ENCODE measurements around the gene IL12RB2. TPM values are rescaled to one million over a fixed set of nuclear protein-coding genes. Genes with fewer than 3 reads are reported as not detected.

Gene IL12RB2
- total RNA-seq, 1 experiment from 2014 or later = not detected

GRCh38 chr1:67316180-67316902 is 8.7 kb downstream of the IL12RB2 start:
- Histone ChIP-seq H3K4me1 (ENCODE audit: low read length) (no peaks in the 10 kb centered on the region), H3K27me3 (ENCODE audit: low read length) (no peaks in the 10 kb centered on the region), H3K4me3 (ENCODE audit: low read length) (no peak overlapping the region), H3K27ac (ENCODE audit: low read length) (no peak overlapping the region), H3K79me2 (ENCODE audit: low read length) (no peaks in the 10 kb centered on the region), H3K36me3 (ENCODE audit: insufficient read depth, low read length) (no peaks in the 10 kb centered on the region), H3K4me2 (ENCODE audit: low read depth, low read length, poor library complexity, severe bottlenecking) (no peak overlapping the region), H3K9me3 (ENCODE audit: low read length) (no peaks in the 10 kb centered on the region), H3K9me2 (replicated peaks; ENCODE audit: insufficient read depth, low read length) (no peaks in the 10 kb centered on the region), H3K9ac (ENCODE audit: low read length) (no peak overlapping the region), H4K20me1 (ENCODE audit: insufficient read depth, low read depth, low read length) (no peaks in the 10 kb centered on the region), H2AFZ (ENCODE audit: low read length) (no peak overlapping the region)
- DNase-seq = no peak

GRCh38 chr1:67316918-67317317 is 9.2 kb downstream of the IL12RB2 start:
- H3K27ac ChIP-seq (ENCODE audit: low read length) = no peak overlapping the region
- H3K4me2 ChIP-seq (ENCODE audit: low read depth, low read length, poor library complexity, severe bottlenecking) = no peak overlapping the region
- no peaks in the 10 kb centered on the region for H3K9me3 ChIP-seq (ENCODE audit: low read length)
- DNase-seq = no peak
- H3K79me2 ChIP-seq (ENCODE audit: low read length) = no peaks in the 10 kb centered on the region
- no peak overlapping the region for H2AFZ ChIP-seq (ENCODE audit: low read length)
- H3K27me3 ChIP-seq (ENCODE audit: low read length) = no peaks in the 10 kb centered on the region
- no peak overlapping the region for H3K9ac ChIP-seq (ENCODE audit: low read length)
- no peaks in the 10 kb centered on the region for H3K36me3 ChIP-seq (ENCODE audit: insufficient read depth, low read length)
- no peaks in the 10 kb centered on the region for H3K9me2 ChIP-seq (replicated peaks; ENCODE audit: insufficient read depth, low read length)
- no peaks in the 10 kb centered on the region for H4K20me1 ChIP-seq (ENCODE audit: insufficient read depth, low read depth, low read length)
- H3K4me1 ChIP-seq (ENCODE audit: low read length) = no peaks in the 10 kb centered on the region
- H3K4me3 ChIP-seq (ENCODE audit: low read length) = no peak overlapping the region

DNA sequence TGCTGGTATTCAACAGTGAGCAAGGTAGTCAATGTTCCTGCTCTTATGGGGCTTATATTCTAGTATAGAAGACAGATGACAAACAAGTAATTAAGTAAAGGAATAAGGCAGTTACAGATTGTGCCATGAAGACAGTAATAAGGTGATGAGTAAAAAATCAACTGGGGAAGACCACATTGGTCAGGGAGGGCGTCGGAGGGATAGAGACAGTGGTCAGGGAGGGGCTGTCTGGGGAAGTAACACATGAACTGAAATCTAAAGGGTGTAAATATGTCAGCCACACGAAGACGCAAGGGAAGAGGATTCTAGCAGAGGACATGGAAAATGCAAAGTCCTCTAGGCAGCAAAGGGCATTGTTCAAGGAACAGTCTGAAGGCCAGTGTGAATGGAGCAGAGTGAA is 10.1 kb downstream of the IL12RB2 start:
- H3K9me3 ChIP-seq (ENCODE audit: low read length) = no peaks in the 10 kb centered on the region
- no peak overlapping the region for H2AFZ ChIP-seq (ENCODE audit: low read length)
- no peaks in the 10 kb centered on the region for H3K79me2 ChIP-seq (ENCODE audit: low read length)
- H3K4me3 ChIP-seq (ENCODE audit: low read length) = no peak overlapping the region
- H3K36me3 ChIP-seq (ENCODE audit: insufficient read depth, low read length) = no peaks in the 10 kb centered on the region
- no peak overlapping the region for H3K4me2 ChIP-seq (ENCODE audit: low read depth, low read length, poor library complexity, severe bottlenecking)
- no peak overlapping the region for H3K27ac ChIP-seq (ENCODE audit: low read length)
- no peaks in the 10 kb centered on the region for H3K27me3 ChIP-seq (ENCODE audit: low read length)
- no peaks in the 10 kb centered on the region for H4K20me1 ChIP-seq (ENCODE audit: insufficient read depth, low read depth, low read length)
- H3K9me2 ChIP-seq (replicated peaks; ENCODE audit: insufficient read depth, low read length) = no peaks in the 10 kb centered on the region
- H3K4me1 ChIP-seq (ENCODE audit: low read length) = no peaks in the 10 kb centered on the region
- no peak overlapping the region for H3K9ac ChIP-seq (ENCODE audit: low read length)
- no peak for DNase-seq

GRCh38 chr1:67322442-67322841 is 14.8 kb downstream of the IL12RB2 start:
- Histone ChIP-seq H3K9me2 (replicated peaks; ENCODE audit: insufficient read depth, low read length) (no peaks in the 10 kb centered on the region), H2AFZ (ENCODE audit: low read length) (no peak overlapping the region), H4K20me1 (ENCODE audit: insufficient read depth, low read depth, low read length) (no peaks in the 10 kb centered on the region), H3K27me3 (ENCODE audit: low read length) (no peaks in the 10 kb centered on the region), H3K79me2 (ENCODE audit: low read length) (no peaks in the 10 kb centered on the region), H3K9me3 (ENCODE audit: low read length) (no peaks in the 10 kb centered on the region), H3K4me3 (ENCODE audit: low read length) (no peak overlapping the region), H3K9ac (ENCODE audit: low read length) (no peak overlapping the region), H3K4me2 (ENCODE audit: low read depth, low read length, poor library complexity, severe bottlenecking) (no peak overlapping the region), H3K4me1 (ENCODE audit: low read length) (no peaks in the 10 kb centered on the region), H3K36me3 (ENCODE audit: insufficient read depth, low read length) (no peaks in the 10 kb centered on the region), H3K27ac (ENCODE audit: low read length) (no peak overlapping the region)
- no peak for DNase-seq

DNA sequence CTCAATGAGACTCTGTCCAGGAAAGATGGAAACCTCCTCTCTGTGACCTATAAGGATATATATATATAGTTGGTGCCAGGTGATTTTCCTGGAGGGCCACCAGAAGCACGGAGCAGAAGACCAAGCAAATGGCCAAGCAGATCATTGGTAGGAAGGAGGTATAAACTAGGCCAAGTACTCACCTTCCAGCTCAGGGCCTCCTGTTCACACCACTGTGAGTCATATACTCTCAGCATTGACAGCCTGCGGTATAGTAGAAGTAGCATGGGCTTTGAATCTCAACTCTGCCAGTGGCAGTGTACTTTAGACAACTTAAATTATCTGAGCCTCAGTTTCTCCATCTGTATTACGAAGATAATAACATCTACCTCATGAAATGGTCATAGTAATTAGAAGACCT is 15.4 kb downstream of the IL12RB2 start:
- Histone ChIP-seq H3K9me2 (replicated peaks; ENCODE audit: insufficient read depth, low read length) (no peaks in the 10 kb centered on the region), H3K79me2 (ENCODE audit: low read length) (no peaks in the 10 kb centered on the region), H3K4me1 (ENCODE audit: low read length) (no peaks in the 10 kb centered on the region), H4K20me1 (ENCODE audit: insufficient read depth, low read depth, low read length) (no peaks in the 10 kb centered on the region), H3K27ac (ENCODE audit: low read length) (no peak overlapping the region), H3K36me3 (ENCODE audit: insufficient read depth, low read length) (no peaks in the 10 kb centered on the region), H2AFZ (ENCODE audit: low read length) (no peak overlapping the region), H3K9ac (ENCODE audit: low read length) (no peak overlapping the region), H3K4me3 (ENCODE audit: low read length) (no peak overlapping the region), H3K27me3 (ENCODE audit: low read length) (no peaks in the 10 kb centered on the region), H3K9me3 (ENCODE audit: low read length) (no peaks in the 10 kb centered on the region), H3K4me2 (ENCODE audit: low read depth, low read length, poor library complexity, severe bottlenecking) (no peak overlapping the region)
- no peak for DNase-seq

GRCh38 chr1:67324068-67324467 is 16.4 kb downstream of the IL12RB2 start:
- no peaks in the 10 kb centered on the region for H4K20me1 ChIP-seq (ENCODE audit: insufficient read depth, low read depth, low read length)
- no peaks in the 10 kb centered on the region for H3K9me3 ChIP-seq (ENCODE audit: low read length)
- no peak for DNase-seq
- H3K4me3 ChIP-seq (ENCODE audit: low read length) = no peak overlapping the region
- no peak overlapping the region for H3K27ac ChIP-seq (ENCODE audit: low read length)
- no peak overlapping the region for H3K9ac ChIP-seq (ENCODE audit: low read length)
- no peaks in the 10 kb centered on the region for H3K27me3 ChIP-seq (ENCODE audit: low read length)
- H2AFZ ChIP-seq (ENCODE audit: low read length) = no peak overlapping the region
- no peaks in the 10 kb centered on the region for H3K79me2 ChIP-seq (ENCODE audit: low read length)
- no peaks in the 10 kb centered on the region for H3K4me1 ChIP-seq (ENCODE audit: low read length)
- H3K9me2 ChIP-seq (replicated peaks; ENCODE audit: insufficient read depth, low read length) = no peaks in the 10 kb centered on the region
- no peak overlapping the region for H3K4me2 ChIP-seq (ENCODE audit: low read depth, low read length, poor library complexity, severe bottlenecking)
- no peaks in the 10 kb centered on the region for H3K36me3 ChIP-seq (ENCODE audit: insufficient read depth, low read length)

GRCh38 chr1:67327864-67328466 is 20.3 kb downstream of the IL12RB2 start:
- no peaks in the 10 kb centered on the region for H4K20me1 ChIP-seq (ENCODE audit: insufficient read depth, low read depth, low read length)
- no peak for DNase-seq
- no peaks in the 10 kb centered on the region for H3K9me3 ChIP-seq (ENCODE audit: low read length)
- H3K4me1 ChIP-seq (ENCODE audit: low read length) = no peaks in the 10 kb centered on the region
- H3K36me3 ChIP-seq (ENCODE audit: insufficient read depth, low read length) = no peaks in the 10 kb centered on the region
- no peaks in the 10 kb centered on the region for H3K9me2 ChIP-seq (replicated peaks; ENCODE audit: insufficient read depth, low read length)
- no peak overlapping the region for H3K9ac ChIP-seq (ENCODE audit: low read length)
- no peaks in the 10 kb centered on the region for H3K27me3 ChIP-seq (ENCODE audit: low read length)
- no peaks in the 10 kb centered on the region for H3K79me2 ChIP-seq (ENCODE audit: low read length)
- no peak overlapping the region for H3K4me2 ChIP-seq (ENCODE audit: low read depth, low read length, poor library complexity, severe bottlenecking)
- no peak overlapping the region for H3K4me3 ChIP-seq (ENCODE audit: low read length)
- H2AFZ ChIP-seq (ENCODE audit: low read length) = no peak overlapping the region
- H3K27ac ChIP-seq (ENCODE audit: low read length) = no peak overlapping the region

DNA sequence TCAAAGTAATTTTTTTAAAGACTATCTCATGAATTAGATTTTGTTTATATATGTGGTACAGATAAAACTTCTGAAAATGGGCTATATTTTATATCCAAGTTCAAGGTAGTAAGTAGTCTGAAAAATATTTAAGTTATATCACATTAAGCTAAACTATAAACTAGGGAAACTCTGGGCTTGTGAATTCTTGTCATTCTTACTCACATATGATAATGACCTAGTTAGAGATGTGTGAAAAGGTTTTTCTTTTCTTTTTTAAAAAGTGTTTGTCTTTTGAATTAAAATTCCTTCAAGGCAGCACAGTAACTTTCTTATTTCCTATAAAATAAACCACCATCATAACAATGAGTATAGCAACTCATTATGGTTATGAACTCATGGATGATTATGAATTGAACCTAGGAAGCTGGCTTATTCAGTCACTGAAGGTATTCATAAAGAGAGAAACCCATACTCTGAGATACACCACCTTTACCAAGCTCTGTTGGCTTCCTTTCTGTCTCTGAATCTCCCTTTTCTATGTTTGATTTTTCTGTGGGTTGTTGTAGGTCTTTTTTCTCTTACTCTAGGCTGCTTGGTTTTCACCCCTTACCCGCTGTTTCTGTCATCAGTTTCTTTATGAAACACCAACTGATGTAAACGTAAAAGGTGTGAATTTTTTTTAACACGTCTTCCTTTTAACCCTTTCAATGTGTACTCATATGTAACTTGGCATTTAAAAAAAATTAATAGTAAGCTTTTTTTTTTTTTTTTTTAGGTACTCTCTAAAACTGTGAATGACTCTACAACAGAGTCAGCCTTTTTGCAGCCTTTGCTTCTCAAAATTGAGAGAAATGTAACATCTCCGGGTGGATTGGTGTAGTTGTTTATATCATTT is 25.2 kb downstream of the IL12RB2 start:
- Histone ChIP-seq H4K20me1 (ENCODE audit: insufficient read depth, low read depth, low read length) (no peaks in the 10 kb centered on the region), H3K9me2 (replicated peaks; ENCODE audit: insufficient read depth, low read length) (no peaks in the 10 kb centered on the region), H3K9me3 (ENCODE audit: low read length) (no peaks in the 10 kb centered on the region), H3K9ac (ENCODE audit: low read length) (no peak overlapping the region), H3K27me3 (ENCODE audit: low read length) (no peaks in the 10 kb centered on the region), H3K4me2 (ENCODE audit: low read depth, low read length, poor library complexity, severe bottlenecking) (no peak overlapping the region), H3K27ac (ENCODE audit: low read length) (no peak overlapping the region), H3K4me1 (ENCODE audit: low read length) (no peaks in the 10 kb centered on the region), H3K4me3 (ENCODE audit: low read length) (no peak overlapping the region), H3K79me2 (ENCODE audit: low read length) (no peaks in the 10 kb centered on the region), H2AFZ (ENCODE audit: low read length) (no peak overlapping the region), H3K36me3 (ENCODE audit: insufficient read depth, low read length) (no peaks in the 10 kb centered on the region)
- DNase-seq = no peak
